Peyer's patch (tissue), 4 donors: ENCODE data around the gene TANGO6.

Source experiments
- CTCF ChIP-seq, 6 experiments: fragments of 450-650 bp in 4 of 6; fragments of 200-600 bp in 2 of 6; sonication (generic) in 1 of 6; IDR thresholded peaks; one replicate each; pipeline ENCODE4 v1.5.1; 2017 to 2019; ENCODE audit warnings: antibody characterized with exemption in 6 of 6, mild to moderate bottlenecking in 3 of 6, moderate library complexity in 1 of 6
- POLR2A ChIP-seq, 2 donors: fragments of 450-650 bp; IDR thresholded peaks; one replicate each; pipeline ENCODE4 v1.5.1; 2017; ENCODE audit warnings: antibody characterized with exemption in 2 of 2, mild to moderate bottlenecking in 2 of 2, moderate library complexity in 2 of 2

- TF ChIP-seq CTCF (IDR thresholded peaks at IDR 0.05) (no peak), POLR2A (IDR thresholded peaks at IDR 0.05) (no peak)
Observed at GRCh38 chr16:69049146-69049545, 205.8 kb downstream of the TANGO6 start.
